HG03342 (cell line): ENCODE results near the gene CCNL1.
A peak's percentile ranks its signal among the peaks of the same experiment; 100 is the strongest.
"Not testable (repeated sequence)": the region's sequence is repeated elsewhere in the genome, so short reads cannot be mapped to it uniquely, and the experiment has no call there.

Experiments used
- ATAC-seq: cut with Tn5 transposase; IDR thresholded peaks from one replicate; pipeline ENCODE4 v1.9.1; 2021; ENCODE audit warnings: mild to moderate bottlenecking, moderate library complexity; ENCODE audit not compliant: unreplicated experiment

The CCNL1 gene

DNA sequence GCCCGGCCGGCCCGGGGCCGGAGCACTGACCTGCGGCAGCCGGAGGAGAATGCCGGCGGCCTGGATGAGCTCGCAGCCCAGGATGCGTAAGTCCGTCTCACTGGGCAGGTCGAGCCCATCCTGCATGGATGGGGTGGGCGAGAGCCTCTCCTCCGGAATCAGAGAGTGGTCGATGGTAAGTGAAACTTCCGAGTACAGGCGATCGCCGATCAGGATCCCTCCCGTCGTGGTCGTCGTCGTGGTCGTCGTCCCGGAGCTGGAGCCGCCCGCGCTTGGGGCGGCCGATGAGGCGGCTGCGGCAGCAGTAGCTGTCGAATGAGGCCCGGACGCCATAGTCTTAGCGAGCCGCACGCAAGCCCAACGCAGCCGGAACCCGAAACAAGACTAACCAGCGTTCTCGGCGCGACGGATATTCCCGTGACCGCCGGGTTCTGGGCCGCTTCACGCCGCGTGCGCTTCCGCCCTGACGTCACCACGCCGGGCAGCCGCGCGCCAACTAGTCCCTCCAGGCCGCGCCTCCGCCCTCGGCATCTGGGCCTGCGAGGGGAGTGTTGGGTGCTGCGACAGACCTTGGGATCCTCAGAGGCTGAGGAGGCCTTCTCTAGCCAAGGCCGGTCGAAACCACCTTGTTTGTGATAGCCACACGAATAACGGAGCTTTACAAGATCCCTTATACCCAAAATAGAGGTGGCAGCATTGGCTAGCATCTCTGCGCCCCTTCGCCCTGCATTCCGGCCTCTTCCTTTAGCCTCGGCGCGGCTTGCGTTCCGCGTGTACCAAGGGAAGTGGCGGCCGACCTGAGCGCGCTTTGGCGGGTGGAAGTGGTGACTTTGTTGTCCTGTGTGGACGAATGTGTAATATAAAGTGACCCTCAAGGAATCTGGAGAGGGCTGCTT lies at the start of gene CCNL1:
Gene CCNL1, minus strand, starts transcription at position 386 of the 896 bp plus-strand sequence. Its CDS starts 53 bp downstream, at position 333.
- ATAC-seq, result peak; percentile 81

DNA sequence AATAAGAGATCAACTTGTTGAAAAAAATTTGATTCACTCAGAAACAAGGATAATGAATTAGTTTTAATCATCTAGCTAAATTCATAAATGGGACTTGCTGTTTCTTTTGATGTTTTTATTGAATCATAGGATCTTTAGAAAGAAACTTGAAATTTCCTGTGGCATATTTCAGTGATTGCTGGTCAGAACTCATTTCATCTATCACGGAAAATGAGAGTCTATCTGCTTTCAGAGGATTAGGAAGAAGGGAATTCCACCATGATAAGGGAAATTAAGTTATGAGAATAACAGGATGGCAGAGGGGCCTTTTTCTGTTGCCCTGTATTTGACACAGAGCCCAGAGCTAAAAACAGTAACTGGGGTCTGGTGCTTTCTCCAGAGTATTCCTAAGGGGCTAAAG lies 44.9 kb upstream of the CCNL1 start:
- no peak for ATAC-seq

DNA sequence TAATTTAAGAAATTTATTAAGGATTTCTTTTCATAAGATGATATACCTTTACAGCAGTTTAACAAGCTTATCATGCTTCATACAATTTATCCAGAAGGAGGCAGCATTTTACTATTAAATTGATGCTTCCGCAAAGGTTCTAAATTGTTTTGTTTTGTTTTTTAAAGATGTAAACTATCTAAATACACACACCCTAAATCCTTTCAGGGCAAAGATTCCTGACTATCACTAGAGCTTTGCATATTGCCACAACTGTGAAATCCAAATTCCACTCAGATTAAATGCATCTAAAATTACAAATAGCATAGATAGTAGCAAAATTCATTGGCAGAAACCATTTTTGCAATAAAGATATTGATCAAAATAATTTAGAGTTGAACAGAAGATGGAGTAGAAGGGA lies 44.5 kb upstream of the CCNL1 start:
- no peak for ATAC-seq

DNA sequence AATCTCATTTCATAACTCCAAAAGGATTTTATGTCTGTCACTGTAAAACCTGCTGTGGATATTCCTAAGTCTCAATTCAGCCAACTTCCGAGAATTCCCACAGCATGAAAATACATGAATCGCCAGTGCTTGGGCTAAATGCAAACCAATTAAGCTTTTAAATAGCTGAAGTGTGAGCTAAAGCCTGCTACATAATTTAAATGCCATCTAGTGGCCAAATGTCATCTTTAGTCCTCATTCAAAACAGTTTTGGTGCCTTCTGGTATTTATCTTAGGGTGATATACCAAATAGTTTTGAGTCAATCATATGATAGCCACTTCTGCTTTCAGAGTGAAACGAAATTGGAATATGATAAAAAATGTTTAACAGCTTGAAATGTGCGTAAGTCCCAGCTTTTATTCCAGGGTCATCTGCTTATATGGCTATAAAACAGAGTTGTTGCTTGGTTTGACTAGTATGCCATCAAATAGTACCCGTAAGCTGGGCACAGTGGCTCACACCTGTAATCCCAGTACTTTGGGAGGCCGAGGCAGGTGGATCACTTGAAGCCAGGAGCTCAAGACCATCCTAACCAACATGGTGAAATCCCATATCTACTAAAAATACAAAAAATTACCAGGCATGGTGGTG lies 41.8 kb upstream of the CCNL1 start:
- ATAC-seq, result peak; percentile 68

DNA sequence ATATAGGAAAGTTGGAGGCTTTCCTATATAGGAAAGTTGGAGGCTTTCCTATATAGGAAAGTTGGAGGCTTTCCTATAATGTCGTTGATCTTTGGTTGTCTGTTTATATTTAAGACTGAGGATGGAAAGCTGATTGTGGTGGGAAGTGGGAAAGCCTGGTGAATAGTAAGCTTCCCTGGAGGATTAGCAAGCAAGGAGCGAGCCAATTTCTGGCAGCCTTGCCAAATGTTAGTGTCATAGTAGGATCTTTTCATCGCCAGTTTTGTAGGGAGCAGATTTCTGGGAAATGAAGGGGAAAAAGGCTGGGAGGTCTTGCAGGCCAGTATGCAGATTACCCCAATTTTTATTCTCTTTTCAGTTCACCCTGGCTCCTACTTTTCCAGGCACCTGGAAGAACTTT lies 39.9 kb upstream of the CCNL1 start:
- no peak for ATAC-seq

DNA sequence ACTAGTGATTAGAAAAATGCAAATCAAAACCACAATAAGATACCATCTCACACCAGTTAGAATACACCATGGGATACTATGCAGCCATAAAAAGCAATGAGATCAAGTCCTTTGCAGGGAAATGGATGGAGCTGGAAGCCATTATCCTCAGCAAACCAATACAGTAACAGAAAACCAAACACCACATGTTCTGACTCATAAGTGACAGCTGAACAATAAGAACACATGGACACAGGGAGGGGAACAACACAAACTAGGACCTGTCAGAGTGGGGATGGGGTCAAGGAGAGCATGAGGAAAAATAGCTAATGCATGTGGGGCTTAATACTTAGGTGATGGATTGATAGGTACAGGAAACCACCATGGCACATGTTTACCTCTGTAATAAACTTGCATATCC lies 36.0 kb upstream of the CCNL1 start:
- no peak for ATAC-seq

DNA sequence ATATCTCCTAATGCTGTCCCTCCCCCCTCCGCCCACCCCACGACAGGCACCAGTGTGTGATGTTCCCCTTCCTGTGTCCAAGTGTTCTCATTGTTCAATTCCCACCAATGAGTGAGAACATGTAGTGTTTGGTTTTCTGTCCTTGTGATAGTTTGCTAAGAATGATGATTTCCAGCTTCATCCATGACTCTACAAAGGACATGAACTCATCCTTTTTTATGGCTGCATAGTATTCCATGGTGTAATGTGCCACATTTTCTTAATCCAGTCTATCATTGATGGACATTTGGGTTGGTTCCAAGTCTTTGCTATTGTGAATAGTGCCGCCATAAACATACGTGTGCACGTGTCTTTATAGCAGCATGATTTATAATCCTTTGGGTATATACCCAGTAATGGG lies 31.2 kb upstream of the CCNL1 start:
- not testable (repeated sequence) for ATAC-seq

DNA sequence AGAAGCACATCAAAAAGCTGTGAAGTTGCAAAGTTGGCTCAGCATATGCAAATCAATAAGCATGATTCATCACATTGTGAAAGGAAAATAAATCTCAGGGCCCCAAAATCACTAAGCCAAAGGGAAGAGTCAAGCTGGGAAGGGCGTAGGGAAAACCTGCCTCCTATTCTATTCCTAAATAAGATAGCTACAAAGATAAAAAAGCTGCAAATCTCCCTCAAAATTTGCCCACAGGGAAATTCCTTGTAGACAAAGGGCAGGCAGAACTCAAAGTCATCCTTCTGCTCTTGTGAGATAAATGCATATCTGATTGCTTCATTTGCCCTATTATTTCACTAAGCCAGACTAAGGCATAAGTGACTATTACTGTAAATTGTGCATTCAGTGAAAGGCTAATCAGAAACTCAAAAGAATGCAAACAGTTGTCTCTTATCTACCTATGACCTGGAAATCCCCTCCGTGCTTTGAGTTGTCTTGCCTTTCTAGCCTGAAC lies 30.5 kb upstream of the CCNL1 start:
- no peak for ATAC-seq

DNA sequence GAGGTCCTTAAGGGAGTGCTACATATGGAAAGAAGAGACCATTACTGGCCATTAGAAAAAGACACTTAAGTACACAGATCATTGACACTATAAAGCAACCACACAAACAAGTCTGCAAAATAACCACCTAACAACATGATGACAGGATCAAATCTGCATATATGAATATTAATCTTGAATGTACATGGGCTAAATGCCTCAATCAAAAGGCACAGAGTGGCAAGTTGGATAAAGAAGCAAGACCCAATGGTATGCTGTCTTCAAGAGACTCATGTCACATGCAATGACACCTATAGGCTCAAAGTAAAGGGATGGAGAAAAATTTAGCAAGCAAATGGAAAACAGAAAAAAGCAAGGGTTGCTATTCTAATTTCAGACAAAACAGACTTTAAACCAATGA lies 28.4 kb upstream of the CCNL1 start:
- ATAC-seq, result no peak

DNA sequence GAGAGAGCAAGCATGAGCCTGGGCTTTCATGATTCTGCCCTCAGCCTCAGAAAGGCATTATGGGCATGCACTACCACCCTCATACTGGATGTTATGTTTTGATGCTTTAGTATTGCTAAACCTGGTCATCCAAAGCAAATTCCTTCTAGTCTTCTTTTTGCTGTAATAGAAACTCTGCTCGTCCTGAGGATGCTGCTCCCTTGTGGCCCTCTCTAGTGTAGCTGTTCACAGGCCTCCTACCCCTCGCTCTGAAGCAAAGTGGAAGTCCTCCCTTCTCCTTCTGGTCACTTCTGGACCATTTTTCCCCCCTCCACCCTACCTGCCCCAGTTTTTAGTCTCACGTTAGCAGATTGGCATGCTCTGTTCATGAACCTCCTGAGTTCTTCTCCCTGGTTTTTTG lies 22.9 kb upstream of the CCNL1 start:
- ATAC-seq, result no peak

DNA sequence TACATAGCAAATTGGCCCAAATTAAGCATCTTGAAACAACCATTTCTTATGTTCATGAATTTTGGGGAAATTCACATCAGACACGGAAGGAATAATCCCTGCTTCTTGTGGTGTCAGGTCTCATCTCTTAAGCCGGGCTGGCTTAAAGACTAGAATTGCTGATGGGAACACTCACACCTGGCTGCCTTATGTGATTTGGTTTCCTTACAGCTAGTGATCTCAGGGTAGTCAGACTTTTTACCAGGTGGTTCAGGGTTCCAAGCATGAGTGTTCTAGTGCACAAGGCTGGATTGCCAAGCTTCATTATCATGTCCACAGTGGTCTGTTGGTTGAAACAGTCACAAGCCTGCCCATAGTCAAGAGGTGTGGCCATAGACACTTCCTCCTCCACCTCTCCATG lies 20.3 kb upstream of the CCNL1 start:
- no peak for ATAC-seq

DNA sequence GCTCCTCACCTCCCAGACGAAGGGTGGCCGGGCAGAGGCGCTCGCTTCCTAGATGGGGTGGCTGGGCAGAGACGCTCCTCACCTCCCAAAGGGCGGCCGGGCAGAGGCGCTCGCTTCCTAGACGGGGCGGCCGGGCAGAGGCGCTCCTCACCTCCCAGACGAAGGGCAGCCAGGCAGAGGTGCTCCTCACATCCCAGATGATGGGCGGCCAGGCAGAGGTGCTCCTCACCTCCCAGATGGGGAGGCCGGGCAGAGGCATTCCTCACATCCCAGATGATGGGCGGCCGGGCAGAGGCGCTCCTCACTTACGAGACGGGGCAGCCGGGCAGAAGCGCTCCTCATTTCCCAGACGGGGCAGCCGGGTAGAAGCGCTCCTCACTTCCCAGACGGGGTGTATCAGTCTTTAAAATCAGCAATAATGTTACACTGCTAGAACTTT lies 19.4 kb upstream of the CCNL1 start:
- ATAC-seq, result no peak

DNA sequence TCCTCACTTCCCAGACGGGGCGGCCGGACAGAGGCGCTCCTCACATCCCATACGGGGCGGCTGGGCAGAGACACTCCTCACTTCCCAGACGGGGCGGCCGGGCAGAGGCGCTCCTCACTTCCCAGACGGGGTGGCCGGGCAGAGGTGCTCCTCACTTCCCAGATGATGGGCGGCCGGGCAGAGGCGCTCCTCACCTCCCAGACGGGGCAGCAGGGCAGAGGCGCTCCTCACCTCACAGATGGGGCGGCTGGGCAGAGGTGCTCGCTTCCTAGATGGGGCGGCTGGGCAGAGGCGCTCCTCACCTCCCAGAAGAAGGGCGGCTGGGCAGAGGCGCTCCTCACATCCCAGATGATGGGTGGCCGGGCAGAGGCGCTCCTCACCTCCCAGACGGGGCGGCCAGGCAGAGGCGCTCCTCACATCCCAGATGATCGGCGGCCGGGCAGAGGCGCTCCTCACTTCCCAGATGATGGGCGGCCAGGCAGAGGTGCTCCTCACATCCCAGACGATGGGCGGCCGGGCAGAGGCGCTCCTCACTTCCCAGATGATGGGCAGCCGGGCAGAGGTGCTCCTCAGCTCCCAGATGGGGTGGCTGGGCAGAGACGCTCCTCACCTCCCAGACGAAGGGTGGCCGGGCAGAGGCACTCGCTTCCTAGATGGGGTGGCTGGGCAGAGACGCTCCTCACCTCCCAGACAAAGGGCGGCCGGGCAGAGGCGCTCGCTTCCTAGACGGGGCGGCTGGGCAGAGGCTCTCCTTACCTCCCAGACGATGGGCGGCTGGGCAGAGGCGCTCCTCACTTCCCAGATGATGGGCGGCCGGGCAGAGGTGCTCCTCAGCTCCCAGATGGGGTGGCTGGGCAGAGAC lies 18.8 kb upstream of the CCNL1 start:
- not testable (repeated sequence) for ATAC-seq

DNA sequence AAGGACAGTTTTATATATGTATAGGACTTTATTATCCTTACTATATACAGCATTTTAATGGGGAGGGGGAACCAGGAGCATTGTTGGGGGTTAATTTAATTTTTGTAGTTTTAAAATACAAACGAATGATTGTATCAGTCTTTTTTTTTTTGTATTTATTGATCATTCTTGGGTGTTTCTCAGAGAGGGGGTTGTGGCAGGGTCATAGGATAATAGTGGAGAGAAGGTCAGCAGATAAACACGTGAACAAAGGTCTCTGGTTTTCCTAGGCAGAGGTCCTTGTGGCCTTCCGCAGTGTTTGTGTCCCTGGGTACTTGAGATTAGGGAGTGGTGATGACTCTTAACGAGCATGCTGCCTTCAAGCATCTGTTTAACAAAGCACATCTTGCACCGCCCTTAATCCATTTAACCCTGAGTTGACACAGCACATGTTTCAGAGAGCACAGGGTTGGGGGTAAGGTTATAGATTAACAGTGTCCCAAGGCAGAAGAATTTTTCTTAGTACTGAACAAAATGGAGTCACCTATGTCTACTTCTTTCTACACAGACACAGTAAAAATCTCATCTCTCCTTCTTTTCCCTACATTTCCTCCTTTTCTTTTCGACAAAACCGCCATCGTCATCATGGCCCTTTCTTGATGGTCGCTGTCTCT lies 18.0 kb upstream of the CCNL1 start:
- not testable (repeated sequence) for ATAC-seq

DNA sequence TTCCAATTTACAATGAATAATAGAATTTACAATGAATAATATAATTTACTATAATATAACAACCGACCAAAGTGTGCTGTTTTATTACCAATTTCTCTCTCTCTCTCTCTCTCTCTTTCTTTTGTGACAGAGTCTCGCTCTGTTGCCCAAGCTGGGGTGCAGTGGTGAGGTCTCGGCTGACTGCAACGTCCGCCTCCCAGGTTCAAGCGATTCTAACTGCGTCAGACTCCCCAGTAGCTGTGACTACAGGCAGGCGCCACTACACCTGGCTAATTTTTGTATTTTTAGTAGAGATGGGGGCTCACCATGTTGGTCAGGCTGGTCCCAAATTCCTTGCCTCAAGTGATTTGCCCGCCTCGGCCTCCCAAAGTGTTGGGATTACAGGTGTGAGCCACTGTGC lies 17.0 kb upstream of the CCNL1 start:
- ATAC-seq, result no peak

DNA sequence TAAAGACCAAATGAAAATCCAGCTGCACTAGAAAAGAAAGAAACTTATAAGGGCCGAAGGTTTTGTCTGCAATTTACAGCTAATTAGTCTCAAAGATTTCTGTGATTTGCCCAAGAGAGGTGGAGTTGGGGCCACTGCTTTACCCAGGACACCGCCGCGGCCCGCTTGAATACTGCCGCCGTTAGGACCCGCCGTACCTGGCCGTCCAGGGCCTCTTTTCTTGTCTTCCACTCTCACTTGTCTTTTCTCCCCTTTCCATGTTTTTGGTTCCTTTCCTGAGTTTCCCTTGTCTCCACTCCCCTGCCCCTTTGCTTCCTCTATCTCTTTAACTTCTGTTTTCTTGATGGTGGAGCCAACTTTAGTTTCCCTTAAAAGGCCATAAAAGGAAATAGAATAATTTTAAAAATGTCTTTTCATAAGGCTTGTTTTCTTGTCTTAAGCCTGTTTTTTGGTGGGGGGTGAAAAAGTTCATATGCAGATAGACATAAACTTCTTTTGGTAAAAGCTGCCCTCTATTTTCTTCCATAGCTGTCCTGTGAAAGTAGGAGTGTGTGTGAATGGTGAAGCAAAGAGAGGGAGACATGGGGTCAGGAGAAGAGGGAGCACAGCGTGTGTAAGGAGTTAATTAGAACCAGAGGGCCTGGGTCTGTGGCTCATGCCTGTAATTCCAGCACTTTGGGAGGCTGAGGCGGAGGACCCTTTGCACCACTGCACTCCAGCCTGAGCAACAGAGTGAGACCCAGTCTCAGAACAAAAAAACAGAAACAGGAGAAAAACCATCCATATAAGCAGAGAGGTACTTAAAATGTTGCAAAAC lies 16.0 kb upstream of the CCNL1 start:
- no peak for ATAC-seq

DNA sequence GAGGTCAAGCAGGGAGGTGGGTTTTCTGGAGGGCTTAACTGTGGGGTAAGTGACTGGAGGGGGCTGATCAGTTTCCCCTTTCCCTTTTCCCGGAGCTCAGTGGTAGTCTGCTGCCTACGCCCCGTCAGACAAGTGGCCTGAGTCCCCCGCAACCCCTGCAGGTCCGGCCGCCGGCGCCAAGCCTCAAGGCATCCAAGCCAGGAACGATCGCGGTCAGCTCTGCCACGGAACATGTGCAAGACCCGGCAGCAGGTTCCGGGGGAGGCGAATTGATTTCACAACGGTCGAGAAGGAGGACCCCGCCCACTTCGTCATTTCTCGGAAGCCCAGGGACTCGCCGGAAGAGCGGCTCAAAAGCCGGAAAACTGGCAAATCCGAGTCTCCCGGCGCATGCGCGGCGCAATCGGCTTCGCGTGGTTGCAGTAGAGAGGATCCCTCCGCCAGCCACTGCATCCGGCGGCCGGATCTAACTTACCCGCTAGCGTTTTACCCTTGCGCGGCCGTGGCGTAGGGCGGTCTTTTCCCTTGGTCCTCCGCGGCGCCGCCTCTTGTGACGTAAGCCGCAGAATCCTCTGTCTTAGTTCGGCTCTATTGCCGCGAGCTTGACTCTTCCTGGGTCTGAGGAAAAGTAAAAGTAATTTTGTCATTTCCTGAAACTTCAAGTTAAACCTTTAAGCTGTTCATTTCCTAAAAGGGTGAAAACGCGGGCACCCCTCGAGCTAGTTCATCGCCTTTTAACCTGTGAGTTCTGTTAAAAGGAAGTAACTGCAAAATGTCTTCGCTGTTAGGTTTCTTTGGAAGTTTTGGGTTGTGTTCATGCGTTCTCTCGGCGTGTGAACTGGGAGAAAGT lies 14.9 kb upstream of the CCNL1 start:
- ATAC-seq, result peak; percentile 92

DNA sequence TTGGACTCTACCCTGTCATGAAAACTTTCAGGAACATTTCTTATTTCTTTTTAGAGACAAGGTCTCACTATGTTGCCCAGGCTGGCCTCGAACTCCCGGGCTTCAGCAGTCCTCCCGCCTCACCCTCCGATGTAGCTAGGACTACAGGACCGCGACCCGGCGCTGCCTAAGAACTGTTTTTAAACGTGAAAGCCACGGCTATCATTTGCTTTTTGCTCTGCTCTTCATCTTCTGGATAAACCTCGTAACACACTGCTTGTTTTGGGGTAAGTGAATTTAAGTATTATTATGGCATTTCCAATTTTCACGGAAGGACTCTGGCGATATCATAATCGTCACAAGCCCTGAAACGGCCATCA lies 14.3 kb upstream of the CCNL1 start:
- no peak for ATAC-seq

DNA sequence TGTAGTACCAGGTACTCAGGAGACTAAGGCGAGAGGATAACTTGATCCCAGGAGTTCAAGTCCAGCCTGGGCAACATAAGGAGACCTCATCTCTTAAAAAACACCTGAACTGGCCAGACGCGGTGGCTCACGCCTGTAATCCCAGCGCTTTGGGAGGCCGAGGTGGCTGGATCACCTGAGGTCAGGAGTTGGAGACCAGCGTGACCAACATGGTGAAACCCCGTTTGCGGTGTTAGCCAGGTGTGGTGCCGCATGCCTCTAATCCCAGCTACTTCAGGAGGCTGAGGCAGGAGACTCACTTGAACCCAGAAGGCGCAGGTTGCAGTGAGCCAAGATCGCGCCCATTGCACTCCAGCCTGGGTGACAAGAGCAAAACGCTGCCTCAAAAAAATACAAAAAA lies 13.4 kb upstream of the CCNL1 start:
- not testable (repeated sequence) for ATAC-seq
